HG03064 (cell line): ENCODE measurements around the gene TMEM119.

Experiments used
- ATAC-seq: cut with Tn5 transposase; IDR thresholded peaks from one replicate; pipeline ENCODE4 v1.9.1; 2021; ENCODE audit warnings: low read depth; ENCODE audit not compliant: unreplicated experiment

Gene TMEM119

DNA sequence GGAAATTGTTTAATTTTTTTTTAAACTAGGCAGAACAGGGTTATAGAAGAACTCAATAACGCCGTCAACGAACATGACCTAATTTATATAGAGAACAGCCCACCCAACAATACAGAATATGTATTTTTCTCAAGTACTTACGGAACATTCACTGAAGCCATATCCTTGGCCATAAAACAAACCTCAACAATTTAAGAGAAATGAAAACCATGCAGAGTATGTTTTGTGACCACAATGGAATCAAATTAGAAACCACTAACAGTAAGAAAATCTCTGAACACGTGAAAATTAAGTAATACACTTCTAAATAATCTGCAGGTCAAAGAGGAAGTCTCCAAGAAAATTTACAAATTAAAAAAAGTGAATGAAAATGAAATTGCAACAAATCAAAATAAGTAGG, 46.3 kb downstream of the TMEM119 start:
- no peak for ATAC-seq

DNA sequence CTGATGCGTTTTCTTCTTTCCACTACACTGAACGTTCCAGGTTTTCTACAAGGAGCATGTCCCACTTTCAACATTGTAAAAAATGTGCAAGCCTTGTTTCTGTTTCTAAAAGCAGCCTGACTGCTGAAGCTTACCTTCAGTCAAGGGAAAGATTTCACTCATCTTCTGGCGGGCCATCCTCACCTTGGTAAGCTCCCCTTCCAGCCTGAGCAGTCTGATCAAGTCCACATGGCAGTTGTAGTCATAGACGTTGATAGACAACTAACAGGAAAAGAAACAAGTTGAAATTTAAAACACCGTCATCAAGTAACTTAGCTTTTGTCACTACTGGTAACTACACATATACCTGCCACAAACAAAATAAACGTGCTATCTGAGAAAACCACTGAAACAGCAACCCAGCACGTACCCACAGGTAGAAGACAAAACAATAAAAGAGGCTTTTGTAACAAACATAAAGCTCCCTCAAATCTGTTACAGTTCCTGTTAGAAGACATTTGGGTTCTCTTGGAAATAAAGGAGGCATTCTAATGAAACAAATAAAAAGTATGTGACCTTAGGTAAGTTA, 48.8 kb downstream of the TMEM119 start:
- no peak for ATAC-seq

- ATAC-seq: no peak
Measured at GRCh38 chr12:108547686-108548085, 50.2 kb downstream of the TMEM119 start.

GRCh38 chr12:108543652-108544051, 54.2 kb downstream of the TMEM119 start:
- no peak for ATAC-seq

- ATAC-seq: no peak
Measured at GRCh38 chr12:108542320-108542719, 55.6 kb downstream of the TMEM119 start.
